Upper lobe of right lung (tissue), 1 donor: ENCODE results near the gene REXO2. TPM values are rescaled to one million over a fixed set of nuclear protein-coding genes. Genes with fewer than 3 reads are reported as not detected.

Experiments used
- ATAC-seq: fragments of 200-7000 bp; cut with Tn5 transposase; one replicate; pipeline ENCODE4 v1.9.1; 2020; ENCODE audit warnings: mild to moderate bottlenecking, moderate library complexity
- DNase-seq: peaks from one replicate; pipeline ENCODE4 v3.0.0-alpha.2; 2020
- H3K27ac ChIP-seq: fragments of 200-600 bp; one replicate; pipeline ENCODE4 v1.8.0; 2022
- H3K27me3 ChIP-seq: fragments of 200-600 bp; one replicate; pipeline ENCODE4 v1.8.0; 2022; ENCODE audit warnings: mild to moderate bottlenecking
- H3K36me3 ChIP-seq: fragments of 200-600 bp; one replicate; pipeline ENCODE4 v1.8.0; 2022
- H3K4me1 ChIP-seq: fragments of 200-600 bp; one replicate; pipeline ENCODE4 v1.8.0; 2022
- H3K4me3 ChIP-seq: fragments of 200-600 bp; one replicate; pipeline ENCODE4 v1.8.0; 2022; ENCODE audit warnings: mild to moderate bottlenecking
- H3K9me3 ChIP-seq: fragments of 200-600 bp; one replicate; pipeline ENCODE4 v1.8.0; 2022
- intact Hi-C: fragments of 100-400 bp; cut with DNase I; formaldehyde crosslinking; loops from one replicate; pipeline ENCODE4 v1.11.0; 2022
- total RNA-seq: library from RNA; stranded (reverse); fragmentation: NEBNext Ultra II Directional; extraction: Animal tissue kit (Norgen Biotek cat#: 25700); gene quantifications from one replicate; pipeline ENCODE4 v1.2.1, GENCODE V29; 2021
- TF ChIP-seq, protein P1 (sequence below): fragments of 200-600 bp; IDR thresholded peaks from one replicate; pipeline ENCODE4 v1.8.0; 2022; ENCODE audit warnings: antibody characterized with exemption
- donor health status: DM: no; HTN: yes; CAD: no; lungs with severe emphysema.

REXO2 gene
- total RNA-seq, 1 donor from 2014 or later, result 78.4 TPM

DNA sequence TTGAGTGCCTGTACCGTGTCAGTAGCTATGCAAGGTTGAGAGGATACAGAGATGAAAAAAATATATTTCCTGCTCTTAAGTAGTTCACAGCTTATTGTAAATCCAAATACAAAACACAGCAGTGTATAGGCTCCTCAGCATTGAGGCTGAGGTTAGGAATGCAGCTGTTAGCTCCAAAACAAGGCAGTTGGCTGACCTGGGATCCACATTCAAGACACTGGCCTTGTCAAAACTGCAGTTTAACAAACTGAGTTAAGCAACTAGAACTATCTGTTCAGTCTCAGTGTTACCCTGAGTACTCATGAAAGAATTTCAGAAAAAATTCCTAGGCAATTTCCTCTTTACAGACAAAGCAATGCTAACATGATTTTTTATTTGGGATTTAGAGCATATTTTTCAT, 42.8 kb downstream of the REXO2 start:
- no peaks in the 10 kb centered on the region for H3K4me1 ChIP-seq
- no peaks in the 10 kb centered on the region for H3K36me3 ChIP-seq
- no peaks in the 10 kb centered on the region for H3K9me3 ChIP-seq
- no peak overlapping the region for H3K27ac ChIP-seq
- intact Hi-C loops, result no loop called here
- TF ChIP-seq, protein P1, sequence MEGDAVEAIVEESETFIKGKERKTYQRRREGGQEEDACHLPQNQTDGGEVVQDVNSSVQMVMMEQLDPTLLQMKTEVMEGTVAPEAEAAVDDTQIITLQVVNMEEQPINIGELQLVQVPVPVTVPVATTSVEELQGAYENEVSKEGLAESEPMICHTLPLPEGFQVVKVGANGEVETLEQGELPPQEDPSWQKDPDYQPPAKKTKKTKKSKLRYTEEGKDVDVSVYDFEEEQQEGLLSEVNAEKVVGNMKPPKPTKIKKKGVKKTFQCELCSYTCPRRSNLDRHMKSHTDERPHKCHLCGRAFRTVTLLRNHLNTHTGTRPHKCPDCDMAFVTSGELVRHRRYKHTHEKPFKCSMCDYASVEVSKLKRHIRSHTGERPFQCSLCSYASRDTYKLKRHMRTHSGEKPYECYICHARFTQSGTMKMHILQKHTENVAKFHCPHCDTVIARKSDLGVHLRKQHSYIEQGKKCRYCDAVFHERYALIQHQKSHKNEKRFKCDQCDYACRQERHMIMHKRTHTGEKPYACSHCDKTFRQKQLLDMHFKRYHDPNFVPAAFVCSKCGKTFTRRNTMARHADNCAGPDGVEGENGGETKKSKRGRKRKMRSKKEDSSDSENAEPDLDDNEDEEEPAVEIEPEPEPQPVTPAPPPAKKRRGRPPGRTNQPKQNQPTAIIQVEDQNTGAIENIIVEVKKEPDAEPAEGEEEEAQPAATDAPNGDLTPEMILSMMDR, result no peak
- no peak for ATAC-seq
- no peak overlapping the region for H3K4me3 ChIP-seq
- H3K27me3 ChIP-seq, result no peaks in the 10 kb centered on the region
- no peak for DNase-seq

DNA sequence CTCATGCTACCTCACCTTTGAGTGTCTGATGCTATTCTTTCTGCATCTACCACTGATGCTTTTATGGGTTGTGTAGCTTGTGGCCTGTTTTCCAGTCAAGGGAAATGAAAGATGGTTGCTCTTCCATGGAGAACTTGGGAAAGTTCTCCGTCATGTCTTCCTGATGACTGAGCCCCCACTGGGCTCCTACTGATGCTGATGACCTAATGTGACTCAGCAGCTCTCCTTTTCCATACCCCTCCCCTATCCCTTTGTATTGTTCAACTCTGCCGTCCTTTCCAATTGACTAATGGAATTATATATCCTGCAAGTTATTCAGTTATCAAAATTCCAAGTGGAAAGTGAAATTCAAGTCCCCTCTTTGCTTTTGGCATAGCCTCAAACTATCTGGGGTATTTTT, 44.7 kb downstream of the REXO2 start:
- DNase-seq, result no peak
- H3K4me3 ChIP-seq, result no peak overlapping the region
- intact Hi-C loops, result no loop called here
- no peak overlapping the region for H3K27ac ChIP-seq
- no peaks in the 10 kb centered on the region for H3K9me3 ChIP-seq
- TF ChIP-seq, protein P1, result no peak
- H3K4me1 ChIP-seq, result no peaks in the 10 kb centered on the region
- no peak for ATAC-seq
- no peaks in the 10 kb centered on the region for H3K27me3 ChIP-seq
- H3K36me3 ChIP-seq, result no peaks in the 10 kb centered on the region

DNA sequence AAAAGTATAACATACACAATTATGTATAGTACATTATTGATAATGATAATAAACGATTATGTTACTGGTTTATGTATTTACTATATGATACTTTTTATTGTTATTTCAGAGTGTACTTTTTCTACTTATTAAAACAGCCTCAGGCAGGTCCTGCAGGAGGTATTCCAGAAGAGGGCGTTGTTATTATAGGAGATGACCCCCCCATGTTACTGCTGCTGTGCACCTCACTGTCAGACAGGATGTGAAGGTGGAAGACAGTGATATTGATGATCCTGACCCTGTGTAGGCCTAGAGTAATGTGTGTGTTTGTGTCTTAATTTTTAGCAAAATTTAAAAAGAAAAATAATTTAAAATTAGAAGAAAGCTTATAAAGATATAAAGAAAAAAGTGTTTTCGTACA, 57.6 kb downstream of the REXO2 start:
- H3K27ac ChIP-seq, result no peak overlapping the region
- no peaks in the 10 kb centered on the region for H3K36me3 ChIP-seq
- peaks cover 5% of the 10 kb centered on the region for H3K9me3 ChIP-seq
- intact Hi-C loops, result no loop called here
- TF ChIP-seq, protein P1, result no peak
- ATAC-seq (no peak), DNase-seq (no peak)
- no peak overlapping the region for H3K4me3 ChIP-seq
- no peaks in the 10 kb centered on the region for H3K27me3 ChIP-seq
- no peaks in the 10 kb centered on the region for H3K4me1 ChIP-seq

DNA sequence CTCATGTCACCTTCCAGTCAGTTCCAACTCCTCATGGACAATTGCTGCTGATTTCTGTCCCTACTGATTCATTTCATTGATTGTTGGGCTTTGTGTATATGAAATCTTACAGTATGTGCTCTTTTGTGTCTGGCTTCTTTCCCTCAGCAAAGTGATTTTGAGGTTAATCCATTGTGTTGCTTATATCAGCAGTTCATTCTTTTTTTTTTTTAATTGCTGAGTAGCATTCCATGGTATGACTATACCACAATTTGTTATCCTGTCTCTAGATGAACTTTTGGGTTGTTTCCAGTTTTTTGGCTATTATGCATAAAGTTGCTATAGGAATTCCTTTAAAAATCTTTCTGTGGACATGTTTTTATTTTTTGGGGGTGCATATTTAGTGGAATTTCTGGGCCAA, 60.5 kb downstream of the REXO2 start:
- Histone ChIP-seq H3K27ac (no peak overlapping the region), H3K9me3 (no peaks in the 10 kb centered on the region), H3K4me3 (no peak overlapping the region), H3K36me3 (no peaks in the 10 kb centered on the region), H3K4me1 (no peaks in the 10 kb centered on the region), H3K27me3 (no peaks in the 10 kb centered on the region)
- no peak for DNase-seq
- TF ChIP-seq, protein P1, result no peak
- intact Hi-C loops, result no loop called here
- no peak for ATAC-seq

Other genes with a start within 250 kb of the REXO2 start
- 349 TPM for gene NNMT, start 143.1 kb upstream of the REXO2 start, total RNA-seq
- gene C11orf71, start 39.0 kb upstream of the REXO2 start, total RNA-seq, result 8.1 TPM
- gene RBM7, start 38.8 kb upstream of the REXO2 start, total RNA-seq, result 30.1 TPM
- not detected for gene NXPE1, start 120.4 kb downstream of the REXO2 start, total RNA-seq
- not detected for gene NXPE4, start 156.3 kb downstream of the REXO2 start, total RNA-seq
- not detected for gene NXPE2, start 239.1 kb downstream of the REXO2 start, total RNA-seq